HG03460 (cell line): Measurements from ENCODE around the gene DMAC2.
"Not testable (repeated sequence)": the region's sequence is repeated elsewhere in the genome, so short reads cannot be mapped to it uniquely, and the experiment has no call there.

Experiments
- ATAC-seq: cut with Tn5 transposase; IDR thresholded peaks from one replicate; pipeline ENCODE4 v1.9.1; 2021; ENCODE audit not compliant: unreplicated experiment

Gene DMAC2

GRCh38 chr19:41424335-41425173 lies 15.2 kb downstream of the DMAC2 start:
- ATAC-seq: no peak

DNA sequence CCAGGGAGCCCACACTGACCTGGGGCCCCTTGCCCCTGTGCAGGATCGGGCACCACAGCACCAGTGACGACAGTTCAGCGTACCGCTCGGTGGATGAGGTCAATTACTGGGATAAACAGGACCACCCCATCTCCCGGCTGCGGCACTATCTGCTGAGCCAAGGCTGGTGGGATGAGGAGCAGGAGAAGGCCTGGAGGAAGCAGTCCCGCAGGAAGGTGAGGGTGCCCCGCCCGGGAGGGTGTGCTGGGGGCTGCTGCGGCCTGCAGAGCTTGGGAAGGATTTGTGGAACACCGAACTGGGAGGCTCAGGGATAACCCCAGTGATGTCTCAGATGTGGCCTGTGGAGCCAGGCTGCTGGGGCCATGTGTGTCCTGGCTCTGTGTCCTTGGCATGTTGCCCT lies 16.8 kb downstream of the DMAC2 start:
- ATAC-seq: no peak

- ATAC-seq: no peak
Measured at GRCh38 chr19:41422456-41422855, 17.3 kb downstream of the DMAC2 start.

- no peak for ATAC-seq
Measured at GRCh38 chr19:41421973-41422372, 17.7 kb downstream of the DMAC2 start.

DNA sequence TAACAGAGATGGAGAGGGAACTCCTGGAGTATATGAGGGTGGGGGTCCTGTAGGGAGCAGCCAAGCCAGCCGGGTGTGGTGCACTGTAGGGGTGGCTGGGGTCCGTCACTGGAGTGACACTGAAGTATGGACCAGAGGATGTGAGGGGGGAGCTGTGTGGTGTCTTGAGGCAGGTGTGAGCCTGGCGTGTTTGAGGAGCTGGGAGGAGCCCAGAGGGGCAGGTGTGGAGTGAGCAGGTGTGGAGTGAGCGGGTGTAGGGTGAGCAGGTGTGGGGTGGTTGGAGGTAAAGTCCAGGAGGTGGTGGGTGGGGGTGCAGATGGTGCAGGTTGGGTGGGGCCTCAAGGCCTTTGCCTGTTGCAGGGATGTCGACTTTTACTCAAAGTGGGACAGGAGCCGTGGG lies 18.4 kb downstream of the DMAC2 start:
- ATAC-seq: no peak

DNA sequence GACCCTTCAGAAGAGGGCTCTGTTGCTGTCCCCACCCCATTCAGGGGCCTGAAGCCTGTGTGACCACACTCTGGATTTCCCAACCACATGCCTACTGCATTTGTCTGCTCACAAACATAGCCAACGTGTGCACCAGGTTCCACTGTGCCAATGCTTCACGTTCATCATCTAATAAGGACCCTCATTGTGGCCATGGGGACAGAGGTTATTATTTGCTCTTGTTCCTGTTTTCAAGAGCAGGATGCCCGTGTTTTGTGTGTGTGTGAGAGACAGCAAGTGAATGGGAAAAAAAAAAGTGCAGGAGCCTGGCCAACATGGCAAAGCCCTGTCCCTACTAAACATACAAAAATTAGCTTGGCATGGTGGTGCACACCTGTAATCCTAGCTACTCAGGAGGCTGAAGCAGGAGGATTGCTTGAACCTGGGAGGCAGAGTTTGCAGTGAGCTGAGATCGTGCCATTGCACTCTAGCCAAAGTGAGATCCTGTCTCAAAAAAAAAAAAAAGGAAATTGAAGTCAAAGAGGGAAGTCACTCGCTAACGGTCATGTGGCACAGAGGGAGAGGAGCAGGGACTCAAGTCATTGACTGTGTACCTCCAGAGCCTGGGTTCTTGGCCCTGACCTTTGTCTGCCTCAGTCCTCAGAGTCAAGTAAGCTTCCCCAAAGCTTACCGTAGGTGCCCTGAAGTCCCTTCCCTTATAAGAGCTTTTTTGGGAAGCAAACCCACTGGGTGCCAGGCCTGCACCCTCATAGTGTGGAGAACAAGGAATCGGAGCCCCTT lies 19.4 kb downstream of the DMAC2 start:
- no peak for ATAC-seq

DNA sequence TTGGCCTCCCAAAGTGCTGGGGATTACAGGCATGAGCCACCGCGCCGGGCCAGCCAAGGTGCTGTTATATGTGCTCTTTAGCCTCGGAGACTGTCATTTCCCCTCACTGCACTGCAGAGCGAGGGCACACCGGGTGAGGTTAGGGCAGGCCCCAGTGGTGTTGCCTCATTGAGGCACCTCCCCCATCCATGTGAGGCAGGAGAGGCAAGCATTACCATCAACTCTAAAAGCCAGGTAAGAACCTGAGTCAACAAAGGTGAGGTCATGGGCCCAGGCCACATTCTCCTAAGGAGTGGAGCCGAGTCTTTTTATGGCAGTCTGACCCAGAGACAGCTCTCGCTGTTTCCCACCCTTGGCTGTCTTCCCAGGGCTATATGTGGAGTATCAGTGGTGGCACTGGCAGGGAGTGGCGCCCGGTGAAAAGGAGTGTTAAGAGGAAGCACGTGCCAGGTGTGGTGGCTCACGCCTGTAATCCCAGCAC lies 23.5 kb downstream of the DMAC2 start:
- no peak for ATAC-seq

- no peak for ATAC-seq
Measured at GRCh38 chr19:41415154-41415571, 24.5 kb downstream of the DMAC2 start.

DNA sequence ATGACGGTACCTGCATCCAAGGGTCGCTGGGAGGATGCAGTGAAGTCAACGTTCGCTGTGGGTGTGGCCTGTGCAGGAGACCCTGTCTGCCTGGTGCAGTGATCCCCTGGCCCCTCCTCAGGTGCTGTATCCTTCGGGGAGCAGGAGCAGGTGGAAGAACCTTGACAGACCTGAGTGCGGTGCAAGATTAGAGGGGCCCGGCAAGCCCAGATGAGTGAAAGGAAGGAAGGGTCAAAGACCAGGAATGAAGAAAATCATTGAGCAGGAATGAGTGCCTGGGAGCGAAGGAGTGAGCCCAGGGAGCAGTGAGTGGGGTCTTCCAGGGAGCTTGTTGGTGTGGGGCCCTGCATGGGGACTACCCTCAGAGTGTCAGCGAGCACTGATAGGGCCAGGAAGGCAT lies 25.3 kb downstream of the DMAC2 start:
- ATAC-seq: no peak

DNA sequence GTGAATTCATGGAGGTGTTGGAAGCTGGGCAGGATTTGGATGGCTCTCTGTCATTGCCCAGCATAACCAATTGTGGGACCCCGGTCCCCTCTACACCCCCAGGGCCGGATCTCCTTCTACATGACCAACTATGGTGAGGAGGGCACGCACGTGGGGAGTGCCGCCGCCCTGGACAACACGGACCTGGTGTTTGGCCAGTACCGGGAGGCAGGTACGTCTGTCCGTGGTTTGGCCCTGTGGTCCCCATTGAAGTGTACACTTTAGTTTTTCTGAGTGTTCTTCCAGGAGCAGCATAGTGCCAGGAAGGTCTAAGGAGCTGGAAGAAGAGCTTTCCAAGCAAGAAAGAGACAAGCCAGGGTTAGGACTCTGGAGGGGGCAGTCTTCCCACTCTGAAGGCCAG lies 25.8 kb downstream of the DMAC2 start:
- no peak for ATAC-seq

DNA sequence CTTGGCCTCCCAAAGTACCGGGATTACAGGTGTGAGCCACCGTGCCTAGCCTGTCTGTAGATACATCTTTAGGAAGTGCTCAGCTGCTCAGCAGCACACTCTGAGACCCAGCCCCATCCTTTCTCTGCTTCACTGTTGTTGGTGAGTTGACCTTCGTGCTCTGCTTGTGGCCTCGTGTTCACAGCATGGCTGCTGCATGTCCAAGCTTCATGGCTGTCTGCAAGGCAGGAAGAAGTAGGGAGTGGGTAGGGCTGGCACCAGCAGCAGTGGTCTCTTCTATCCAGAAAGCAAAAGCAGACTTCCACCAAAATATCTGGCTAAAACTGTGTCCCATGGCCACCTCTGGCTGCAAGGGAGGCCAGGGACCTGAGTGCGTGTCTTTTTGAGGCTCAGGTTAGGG lies 26.8 kb downstream of the DMAC2 start:
- ATAC-seq: no peak

- ATAC-seq: no peak
Measured at GRCh38 chr19:41411968-41412265, 27.8 kb downstream of the DMAC2 start.

GRCh38 chr19:41411100-41411967 lies 28.4 kb downstream of the DMAC2 start:
- ATAC-seq: no peak

- no peak for ATAC-seq
Measured at GRCh38 chr19:41410336-41411054, 29.2 kb downstream of the DMAC2 start.

DNA sequence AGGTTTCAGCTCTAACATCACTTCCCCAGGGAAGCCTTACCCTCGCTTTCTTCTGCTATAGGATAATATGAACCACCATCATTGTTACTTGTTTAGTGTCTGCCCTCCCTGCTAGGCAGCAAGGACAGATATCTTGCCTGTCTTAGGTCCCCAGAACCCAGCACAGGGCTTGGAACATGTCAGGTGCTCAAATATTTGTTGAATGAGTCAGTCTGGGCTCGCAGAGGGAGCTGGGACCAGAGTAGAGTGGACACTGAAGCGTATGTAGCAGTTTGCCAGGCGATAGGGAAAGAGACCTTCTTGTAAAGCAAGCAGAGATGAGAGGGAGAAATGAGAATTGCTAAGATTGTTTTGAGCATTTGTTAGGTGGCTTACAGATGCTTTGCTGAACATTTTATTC lies 30.4 kb downstream of the DMAC2 start:
- no peak for ATAC-seq

GRCh38 chr19:41408846-41409245 lies 30.9 kb downstream of the DMAC2 start:
- ATAC-seq: not testable (repeated sequence)

GRCh38 chr19:41408256-41408655 lies 31.5 kb downstream of the DMAC2 start:
- no peak for ATAC-seq

DNA sequence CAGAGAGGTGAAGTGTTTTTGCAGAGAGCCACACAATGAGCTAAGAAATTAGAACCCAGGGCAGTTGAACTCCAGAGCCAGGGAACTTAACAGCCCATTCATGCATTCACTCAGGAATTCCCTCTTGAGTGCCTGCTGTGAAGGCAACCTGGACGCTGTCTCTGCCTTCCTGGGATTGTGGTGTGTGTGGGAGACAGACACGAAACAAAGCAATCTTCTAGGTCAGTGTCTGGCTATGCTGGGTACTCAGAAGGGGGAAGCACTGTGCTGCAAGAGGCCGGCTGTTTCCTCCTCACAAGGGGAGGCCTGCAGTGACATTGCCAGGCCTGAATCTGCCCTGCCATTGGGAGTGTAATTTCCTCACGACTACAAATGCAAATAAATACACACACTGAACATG lies 32.4 kb downstream of the DMAC2 start:
- ATAC-seq: no peak

- no peak for ATAC-seq
Measured at GRCh38 chr19:41405776-41406175, 33.9 kb downstream of the DMAC2 start.

GRCh38 chr19:41403181-41403970 lies 36.3 kb downstream of the DMAC2 start:
- no peak for ATAC-seq
